AG04450 (cell line): Measurements from ENCODE around the gene ORC3. TPM values are rescaled to one million over a fixed set of nuclear protein-coding genes. Genes with fewer than 3 reads are reported as not detected.

ENCODE experiments used
- CTCF ChIA-PET: fragments of 300-600, 350-600 bp; formaldehyde crosslinking; extraction: SDS; loops from one replicate; lab custom pipeline; 2022; ENCODE audit warnings: antibody characterized with exemption, inconsistent platforms; lab: Charles Lee
- POLR2A ChIA-PET: fragments of 350-600 bp; formaldehyde crosslinking; extraction: SDS; loops from one replicate; lab custom pipeline; 2021; ENCODE audit warnings: antibody characterized with exemption, inconsistent platforms; lab: Yijun Ruan, JAX
- DNase-seq: peaks from one replicate; pipeline ENCODE4 v3.0.0-alpha.2; 2011; ENCODE audit warnings: low read depth, low spot score
- H3K27ac ChIP-seq: one replicate; pipeline ENCODE4 v1.5.1; 2012; ENCODE audit warnings: low read depth, low read length, control low read depth
- H3K27me3 ChIP-seq: one replicate; pipeline ENCODE4 v1.6.0; 2012; ENCODE audit warnings: low read length; ENCODE audit not compliant: control insufficient read depth, insufficient read depth
- H3K4me3 ChIP-seq: 2 replicates; pipeline ENCODE4 v1.5.1; 2011; ENCODE audit warnings: mild to moderate bottlenecking, low read depth, low read length, control low read depth
- H3K9me3 ChIP-seq: 2 replicates; pipeline ENCODE4 v1.5.1; 2012; ENCODE audit warnings: low read length; ENCODE audit not compliant: control insufficient read depth, insufficient read depth
- CTCF ChIP-seq: IDR thresholded peaks from 2 replicates; pipeline ENCODE4 v1.5.1; 2011; ENCODE audit warnings: low read depth, low read length, control low read depth, inconsistent platforms
- polyA plus RNA-seq: library from polyadenylated mRNA; depleted of rRNA; stranded (reverse); fragments of >200 nt; gene quantifications from 2 replicates; pipeline ENCODE4 v1.2.3, GENCODE V29; 2011

The ORC3 gene
- polyA plus RNA-seq, 1 experiment, result 39.5 TPM

- POLR2A ChIA-PET, result interaction anchor here (0.5 kb wide), 1 partner anchor 21 kb away, joined by 7 read pairs; no protein-coding TSS in a partner anchor
- H3K4me3 ChIP-seq, result no peak overlapping the region
- no peak overlapping the region for H3K27ac ChIP-seq
- DNase-seq, result no peak
- CTCF ChIA-PET, result no interaction called here
- no peaks in the 10 kb centered on the region for H3K27me3 ChIP-seq
- no peak for TF ChIP-seq CTCF
- no peaks in the 10 kb centered on the region for H3K9me3 ChIP-seq
Observed at GRCh38 chr6:87543696-87544473, 46.0 kb upstream of the ORC3 start.

- TF ChIP-seq CTCF, result no peak
- DNase-seq, result no peak
- CTCF ChIA-PET, result no interaction called here
- POLR2A ChIA-PET, result no interaction called here
- Histone ChIP-seq H3K9me3 (no peaks in the 10 kb centered on the region), H3K27me3 (no peaks in the 10 kb centered on the region), H3K4me3 (no peak overlapping the region), H3K27ac (no peak overlapping the region)
Observed at GRCh38 chr6:87544474-87544735, 45.5 kb upstream of the ORC3 start.

- Histone ChIP-seq H3K4me3 (no peak overlapping the region), H3K27ac (no peak overlapping the region), H3K27me3 (no peaks in the 10 kb centered on the region), H3K9me3 (no peaks in the 10 kb centered on the region)
- CTCF ChIA-PET, result interaction anchor here (0.6 kb wide), 1 partner anchor 1330 kb away, joined by 3 read pairs; no protein-coding TSS in a partner anchor
- POLR2A ChIA-PET, result no interaction called here
- no peak for TF ChIP-seq CTCF
- DNase-seq, result no peak
Observed at GRCh38 chr6:87551799-87552198, 38.1 kb upstream of the ORC3 start.

- Histone ChIP-seq H3K9me3 (no peaks in the 10 kb centered on the region), H3K27ac (no peak overlapping the region), H3K27me3 (no peaks in the 10 kb centered on the region), H3K4me3 (no peak overlapping the region)
- TF ChIP-seq CTCF, result no peak
- CTCF ChIA-PET, result no interaction called here
- POLR2A ChIA-PET, result no interaction called here
- no peak for DNase-seq
Observed at GRCh38 chr6:87553159-87553765, 36.7 kb upstream of the ORC3 start.

GRCh38 chr6:87555506-87555905 is 34.4 kb upstream of the ORC3 start:
- POLR2A ChIA-PET, result no interaction called here
- DNase-seq, result no peak

More at GRCh38 chr6:87555506-87555905, 34.4 kb upstream of the ORC3 start:
- no peaks in the 10 kb centered on the region for H3K9me3 ChIP-seq
- no peaks in the 10 kb centered on the region for H3K27me3 ChIP-seq
- no peak for TF ChIP-seq CTCF
- no peak overlapping the region for H3K27ac ChIP-seq
- no peak overlapping the region for H3K4me3 ChIP-seq
- CTCF ChIA-PET, result no interaction called here
